ENCODE data around the gene OR2AJ1. TPM values are rescaled to one million over a fixed set of nuclear protein-coding genes. Genes with fewer than 3 reads are reported as not detected.

Gene OR2AJ1
- total RNA-seq, 6 experiments from 2014 or later, result not detected

DNA sequence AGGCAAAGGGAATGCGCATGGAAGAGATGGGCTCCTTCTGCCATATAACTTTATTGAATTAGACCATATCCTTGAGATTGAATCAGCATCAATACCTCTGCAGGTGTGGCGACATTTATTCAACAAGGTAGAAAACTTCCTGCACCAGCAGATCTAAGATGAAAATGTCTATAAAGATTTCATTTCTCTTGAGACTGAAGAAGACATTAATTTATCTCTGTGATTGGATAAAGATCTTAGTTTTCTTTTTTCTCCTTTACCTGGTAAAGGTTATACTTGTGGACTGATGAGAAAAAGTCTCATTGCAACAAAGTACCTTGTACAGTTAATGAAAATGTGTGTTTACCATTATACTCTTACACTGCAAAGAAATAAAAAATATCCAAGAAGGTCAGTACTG is 4.7 kb upstream of the OR2AJ1 start, which contains the start of gene OR2T8:
Gene OR2T8 (plus strand): TSS at position 301 of the 400 bp plus-strand sequence. CDS start 766 bp downstream, outside the sequence.
- ATAC-seq (no peak), DNase-seq (no peak)
- Histone ChIP-seq H3K27ac (no peak within 1 kb of the TSS), H3K4me1 (no peaks in the 10 kb centered on the region), H3K36me3 (no peaks in the 10 kb centered on the region), H3K27me3 (peaks cover 0 to 2% of the 10 kb centered on the region in 2 donors), H3K4me3 (no peak within 1 kb of the TSS), H3K9me3 (no peaks in the 10 kb centered on the region)
- TF ChIP-seq, protein P1, sequence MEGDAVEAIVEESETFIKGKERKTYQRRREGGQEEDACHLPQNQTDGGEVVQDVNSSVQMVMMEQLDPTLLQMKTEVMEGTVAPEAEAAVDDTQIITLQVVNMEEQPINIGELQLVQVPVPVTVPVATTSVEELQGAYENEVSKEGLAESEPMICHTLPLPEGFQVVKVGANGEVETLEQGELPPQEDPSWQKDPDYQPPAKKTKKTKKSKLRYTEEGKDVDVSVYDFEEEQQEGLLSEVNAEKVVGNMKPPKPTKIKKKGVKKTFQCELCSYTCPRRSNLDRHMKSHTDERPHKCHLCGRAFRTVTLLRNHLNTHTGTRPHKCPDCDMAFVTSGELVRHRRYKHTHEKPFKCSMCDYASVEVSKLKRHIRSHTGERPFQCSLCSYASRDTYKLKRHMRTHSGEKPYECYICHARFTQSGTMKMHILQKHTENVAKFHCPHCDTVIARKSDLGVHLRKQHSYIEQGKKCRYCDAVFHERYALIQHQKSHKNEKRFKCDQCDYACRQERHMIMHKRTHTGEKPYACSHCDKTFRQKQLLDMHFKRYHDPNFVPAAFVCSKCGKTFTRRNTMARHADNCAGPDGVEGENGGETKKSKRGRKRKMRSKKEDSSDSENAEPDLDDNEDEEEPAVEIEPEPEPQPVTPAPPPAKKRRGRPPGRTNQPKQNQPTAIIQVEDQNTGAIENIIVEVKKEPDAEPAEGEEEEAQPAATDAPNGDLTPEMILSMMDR (IDR thresholded peaks at IDR 0.05), result no peak
- no peak for TF ChIP-seq POLR2A (IDR thresholded peaks at IDR 0.05)
- intact Hi-C loops (cut with DNase I), result no loop called here
- WGBS (ENCODE audit: insufficient coverage, low coverage, low lambda C conversion rate, missing lambda C conversion rate), result 37% methylated on average over 2 of the region's 2 CpGs

DNA sequence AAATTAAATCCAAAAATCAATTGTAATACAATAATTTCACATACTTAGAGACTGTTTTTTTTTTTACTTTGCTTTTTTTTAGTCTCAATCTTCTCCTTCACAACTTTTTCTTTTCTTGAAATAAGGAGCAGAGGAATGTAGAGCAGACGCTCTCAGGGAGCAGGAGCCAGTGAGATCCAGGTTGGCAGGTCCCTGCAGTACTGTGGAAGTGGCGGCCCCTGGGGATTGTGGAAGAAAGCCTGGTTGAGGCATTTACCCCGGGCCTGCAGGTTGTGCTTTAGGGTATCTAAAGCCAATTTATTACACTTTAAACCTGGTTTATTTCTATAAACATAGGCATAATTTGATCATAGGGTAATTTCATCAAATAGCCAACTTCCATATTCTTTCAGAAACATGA is 748 bp upstream of the OR2AJ1 start:
- 44% methylated on average over 3 of the region's 3 CpGs for WGBS (ENCODE audit: insufficient coverage, low coverage, low lambda C conversion rate, missing lambda C conversion rate)
- Histone ChIP-seq H3K27me3 (no peaks in the 10 kb centered on the region), H3K4me1 (no peaks in the 10 kb centered on the region), H3K9me3 (no peaks in the 10 kb centered on the region), H3K4me3 (no peak overlapping the region), H3K27ac (no peak overlapping the region), H3K36me3 (no peaks in the 10 kb centered on the region)
- DNase-seq (no peak), ATAC-seq (no peak)
- TF ChIP-seq, protein P1 (IDR thresholded peaks at IDR 0.05), result no peak
- TF ChIP-seq POLR2A (IDR thresholded peaks at IDR 0.05), result no peak
- intact Hi-C loops (cut with DNase I), result no loop called here

DNA sequence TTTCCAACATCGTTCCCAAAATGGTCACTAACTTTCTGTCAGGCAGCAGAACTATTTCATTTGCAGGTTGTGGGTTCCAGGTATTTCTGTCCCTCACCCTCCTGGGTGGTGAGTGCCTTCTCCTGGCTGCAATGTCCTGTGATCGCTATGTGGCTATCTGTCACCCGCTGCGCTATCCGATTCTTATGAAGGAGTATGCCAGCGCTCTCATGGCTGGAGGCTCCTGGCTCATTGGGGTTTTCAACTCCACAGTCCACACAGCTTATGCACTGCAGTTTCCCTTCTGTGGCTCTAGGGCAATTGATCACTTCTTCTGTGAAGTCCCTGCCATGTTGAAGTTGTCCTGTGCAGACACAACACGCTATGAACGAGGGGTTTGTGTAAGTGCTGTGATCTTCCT is 9.3 kb downstream of the OR2AJ1 start:
- WGBS (ENCODE audit: insufficient coverage, low coverage, low lambda C conversion rate, missing lambda C conversion rate), result 84% methylated on average over 6 of the region's 8 CpGs
- intact Hi-C loops (cut with DNase I), result no loop called here
- H3K9me3 ChIP-seq, result no peaks in the 10 kb centered on the region
- no peak overlapping the region for H3K27ac ChIP-seq
- DNase-seq (no peak), ATAC-seq (no peak)
- no peaks in the 10 kb centered on the region for H3K4me1 ChIP-seq
- TF ChIP-seq, protein P1 (IDR thresholded peaks at IDR 0.05), result no peak
- no peak for TF ChIP-seq POLR2A (IDR thresholded peaks at IDR 0.05)
- no peak overlapping the region for H3K4me3 ChIP-seq
- H3K36me3 ChIP-seq, result no peaks in the 10 kb centered on the region
- no peaks in the 10 kb centered on the region for H3K27me3 ChIP-seq

DNA sequence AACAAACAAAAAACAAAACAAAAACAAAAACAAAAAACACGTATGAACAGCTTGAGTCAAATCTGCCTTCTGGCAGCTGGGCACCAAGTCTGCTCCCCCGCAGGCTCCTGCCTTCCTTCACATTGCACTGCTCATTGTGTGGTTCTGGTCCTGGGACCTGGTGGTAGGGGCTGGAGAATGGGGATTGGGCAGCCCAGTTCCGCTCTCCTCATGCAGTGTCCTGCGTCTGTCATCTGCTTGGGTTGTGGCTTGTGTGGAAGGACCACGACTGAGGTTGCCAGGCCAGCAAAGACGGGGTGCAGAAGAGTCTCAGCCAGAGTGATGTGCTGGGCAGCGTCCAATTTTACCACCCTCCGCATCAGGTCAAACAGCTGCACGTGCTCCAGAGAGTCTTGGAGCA is 11.1 kb downstream of the OR2AJ1 start:
- Histone ChIP-seq H3K36me3 (no peaks in the 10 kb centered on the region), H3K27ac (no peak overlapping the region), H3K9me3 (no peaks in the 10 kb centered on the region), H3K27me3 (no peaks in the 10 kb centered on the region), H3K4me3 (no peak overlapping the region), H3K4me1 (no peaks in the 10 kb centered on the region)
- ATAC-seq (no peak), DNase-seq (no peak)
- no peak for TF ChIP-seq POLR2A (IDR thresholded peaks at IDR 0.05)
- TF ChIP-seq, protein P1 (IDR thresholded peaks at IDR 0.05), result no peak
- 86% methylated on average over 7 of the region's 9 CpGs for WGBS (ENCODE audit: insufficient coverage, low coverage, low lambda C conversion rate, missing lambda C conversion rate)
- intact Hi-C loops (cut with DNase I), result no loop called here

DNA sequence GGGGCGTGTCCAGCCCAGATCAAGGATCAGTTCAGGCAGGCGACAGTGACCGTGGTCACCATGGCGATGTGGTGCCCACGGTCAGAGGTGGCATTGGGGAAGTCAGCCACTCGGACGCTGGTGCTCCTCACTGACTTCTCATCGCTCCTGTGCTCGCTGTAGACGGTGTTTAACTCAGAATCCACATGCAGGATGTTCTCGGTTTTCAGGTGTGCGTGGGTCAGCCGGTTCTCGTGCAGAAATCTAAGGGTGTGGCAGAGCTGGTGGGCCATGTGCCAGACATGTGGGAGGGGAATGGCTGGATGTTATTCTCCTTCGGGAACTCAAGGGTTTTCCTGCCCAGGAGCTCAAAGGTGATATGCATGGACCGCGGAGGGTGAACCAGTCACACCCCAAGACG is 11.7 kb downstream of the OR2AJ1 start:
- H3K36me3 ChIP-seq, result no peaks in the 10 kb centered on the region
- no peaks in the 10 kb centered on the region for H3K4me1 ChIP-seq
- no peak for ATAC-seq
- no peaks in the 10 kb centered on the region for H3K27me3 ChIP-seq
- no peak overlapping the region for H3K4me3 ChIP-seq
- DNase-seq, result no peak
- WGBS (ENCODE audit: insufficient coverage, low coverage, low lambda C conversion rate, missing lambda C conversion rate), result 85% methylated on average over 13 of the region's 18 CpGs
- no peaks in the 10 kb centered on the region for H3K9me3 ChIP-seq
- no peak overlapping the region for H3K27ac ChIP-seq
- TF ChIP-seq, protein P1 (IDR thresholded peaks at IDR 0.05), result no peak
- no peak for TF ChIP-seq POLR2A (IDR thresholded peaks at IDR 0.05)
- intact Hi-C loops (cut with DNase I), result no loop called here

All from right lobe of liver (tissue), 6 donors.